WI38 (cell line): ENCODE results near the gene TMPRSS7.

ENCODE experiments used
- H3K4me3 ChIP-seq: 2 replicates; pipeline ENCODE4 v1.5.1; 2011; ENCODE audit warnings: low read depth, mild to moderate bottlenecking, control low read depth, low read length
- TF ChIP-seq, protein P1 (sequence below): IDR thresholded peaks from 2 replicates; pipeline ENCODE4 v1.5.1; 2012; ENCODE audit warnings: low read depth, mild to moderate bottlenecking, control low read depth, low read length

The TMPRSS7 gene

DNA sequence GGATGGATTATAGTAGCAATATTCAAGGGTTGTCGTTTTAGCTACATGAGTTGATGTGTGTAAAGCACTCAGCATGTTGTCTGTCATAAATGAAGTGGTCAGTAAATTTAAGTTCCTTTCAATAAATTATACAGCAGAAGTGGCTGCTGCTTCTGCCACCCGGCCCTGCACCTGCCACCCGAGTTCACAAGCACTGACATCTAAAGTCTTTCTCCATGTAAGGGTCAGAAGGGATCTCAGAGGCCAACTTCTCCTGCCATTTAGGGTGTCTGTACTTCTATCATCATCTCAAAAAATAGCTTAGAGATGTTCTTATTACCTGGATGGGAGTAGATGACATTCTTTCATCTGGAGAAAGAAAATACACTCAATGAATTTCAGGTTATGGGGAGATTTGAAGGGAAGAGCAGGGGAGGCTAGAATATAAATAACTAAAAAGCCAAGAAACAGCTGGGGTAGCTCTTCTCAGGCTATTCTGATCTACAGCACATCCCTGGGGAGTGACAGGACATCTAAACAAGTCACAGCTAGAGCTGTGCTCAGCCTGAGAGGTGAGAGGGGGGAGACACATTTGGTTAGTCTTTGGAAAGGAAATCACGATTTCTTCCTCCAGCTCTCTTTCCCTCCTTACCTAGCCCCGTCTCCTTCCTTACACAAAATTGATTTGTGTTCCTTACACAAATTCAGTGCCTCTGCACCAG, 90.5 kb downstream of the TMPRSS7 start:
- TF ChIP-seq, protein P1, sequence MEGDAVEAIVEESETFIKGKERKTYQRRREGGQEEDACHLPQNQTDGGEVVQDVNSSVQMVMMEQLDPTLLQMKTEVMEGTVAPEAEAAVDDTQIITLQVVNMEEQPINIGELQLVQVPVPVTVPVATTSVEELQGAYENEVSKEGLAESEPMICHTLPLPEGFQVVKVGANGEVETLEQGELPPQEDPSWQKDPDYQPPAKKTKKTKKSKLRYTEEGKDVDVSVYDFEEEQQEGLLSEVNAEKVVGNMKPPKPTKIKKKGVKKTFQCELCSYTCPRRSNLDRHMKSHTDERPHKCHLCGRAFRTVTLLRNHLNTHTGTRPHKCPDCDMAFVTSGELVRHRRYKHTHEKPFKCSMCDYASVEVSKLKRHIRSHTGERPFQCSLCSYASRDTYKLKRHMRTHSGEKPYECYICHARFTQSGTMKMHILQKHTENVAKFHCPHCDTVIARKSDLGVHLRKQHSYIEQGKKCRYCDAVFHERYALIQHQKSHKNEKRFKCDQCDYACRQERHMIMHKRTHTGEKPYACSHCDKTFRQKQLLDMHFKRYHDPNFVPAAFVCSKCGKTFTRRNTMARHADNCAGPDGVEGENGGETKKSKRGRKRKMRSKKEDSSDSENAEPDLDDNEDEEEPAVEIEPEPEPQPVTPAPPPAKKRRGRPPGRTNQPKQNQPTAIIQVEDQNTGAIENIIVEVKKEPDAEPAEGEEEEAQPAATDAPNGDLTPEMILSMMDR, result no peak

DNA sequence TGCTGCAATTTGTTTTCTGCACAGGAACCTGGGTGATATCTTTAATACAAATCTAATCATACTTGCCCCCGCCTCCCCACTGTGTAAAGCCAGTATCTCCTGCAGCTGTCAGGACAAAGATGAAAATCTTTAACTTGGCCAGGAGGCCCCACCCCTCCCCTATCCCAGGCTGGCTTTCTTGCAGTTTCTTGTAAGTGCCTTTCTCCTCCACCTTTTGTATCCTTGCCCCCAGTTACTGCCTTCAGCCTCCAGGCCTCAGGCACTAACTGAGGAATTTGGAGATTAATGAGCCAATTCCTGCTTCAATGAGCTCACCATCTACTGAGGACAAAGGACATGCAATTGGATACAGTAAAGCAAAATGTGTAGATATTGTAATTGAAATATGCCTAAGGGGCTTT, 92.0 kb downstream of the TMPRSS7 start:
- TF ChIP-seq, protein P1, result no peak
- no peak overlapping the region for H3K4me3 ChIP-seq

More for the DNA sequence above, 90.5 kb downstream of the TMPRSS7 start:
- H3K4me3 ChIP-seq, result no peak overlapping the region

DNA sequence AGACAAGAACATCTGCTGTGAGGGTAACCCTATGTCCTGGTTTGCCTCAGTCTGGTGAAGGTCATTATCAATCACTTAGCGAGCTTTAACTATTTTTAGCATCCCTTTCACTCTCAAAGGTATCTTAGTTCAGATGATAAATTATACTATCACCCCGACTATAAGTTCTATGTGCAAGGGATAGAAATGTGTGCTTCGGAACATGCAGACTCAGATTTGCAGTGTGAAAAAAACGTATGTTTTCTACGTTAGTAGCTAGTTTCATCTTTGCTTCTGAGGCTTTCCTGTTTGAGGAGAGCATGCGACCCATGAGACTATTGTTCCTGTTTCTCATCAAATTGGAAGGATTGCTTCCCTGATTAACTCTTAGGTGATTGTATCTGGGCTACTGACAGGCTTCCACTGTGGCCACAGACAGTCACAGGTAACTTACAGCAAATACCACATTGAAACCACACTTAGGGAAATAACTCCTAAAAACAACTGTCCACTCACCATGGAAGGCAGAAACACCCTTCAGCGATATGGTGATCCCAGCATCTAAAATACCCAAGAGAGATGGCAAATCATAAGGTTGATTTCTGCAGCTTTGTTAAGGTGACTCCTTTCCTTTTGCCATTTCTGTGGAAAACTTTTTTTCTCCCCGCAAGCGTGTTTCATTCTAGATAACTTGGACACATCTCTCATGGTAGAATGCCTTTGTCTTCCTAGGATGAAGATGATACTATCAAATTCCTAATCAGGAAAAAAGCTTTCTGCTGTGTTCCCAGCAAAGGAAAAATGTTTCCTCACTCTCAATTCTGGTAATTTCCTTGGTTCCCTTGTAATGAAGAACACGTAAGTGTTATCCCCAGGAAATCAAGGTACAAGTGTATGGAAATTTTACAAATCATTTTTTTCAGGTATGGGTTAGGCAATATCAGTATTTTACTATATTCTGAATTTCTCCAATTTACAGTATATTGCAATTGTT, 93.3 kb downstream of the TMPRSS7 start:
- H3K4me3 ChIP-seq, result no peak overlapping the region
- TF ChIP-seq, protein P1, result no peak

DNA sequence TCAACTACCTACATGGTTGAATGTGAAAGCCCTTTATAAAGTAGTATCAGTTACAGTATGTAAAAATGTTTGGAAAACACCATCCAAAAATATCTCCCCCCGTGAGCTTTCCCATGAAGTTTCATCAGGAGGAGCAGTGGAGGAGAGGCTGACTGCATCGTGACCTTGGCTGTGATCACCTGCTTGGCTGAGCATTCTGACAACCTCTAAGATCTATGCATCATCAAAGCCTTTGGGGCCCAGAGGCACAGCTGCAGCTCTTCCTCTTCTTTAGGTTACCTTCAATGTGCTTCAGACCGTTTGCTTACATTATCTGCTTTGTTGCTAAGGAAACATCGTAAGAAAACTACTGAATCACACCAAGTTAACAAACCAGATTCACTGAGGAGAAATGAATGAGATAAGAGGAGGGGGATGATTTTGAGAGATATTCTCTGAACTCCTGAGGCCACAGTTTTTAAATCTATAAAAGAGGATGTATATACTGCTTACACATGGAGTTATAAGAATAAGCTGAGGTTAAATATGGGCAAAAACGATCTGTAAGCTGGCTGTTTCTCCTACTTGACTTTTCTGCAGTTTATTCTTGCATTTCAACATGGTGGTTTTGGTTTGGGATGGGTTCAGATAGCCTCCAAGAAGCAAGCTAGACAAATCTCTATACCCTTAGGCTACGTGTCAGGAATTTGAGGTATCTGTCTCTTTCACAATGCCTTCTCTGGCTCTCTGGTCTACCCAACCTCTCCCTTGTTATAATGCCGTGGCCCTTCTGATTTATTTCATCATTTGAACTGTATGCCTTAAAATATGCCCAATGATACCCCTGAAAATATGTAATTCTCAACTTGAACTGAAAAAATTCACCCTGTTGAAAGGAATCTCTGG, 94.5 kb downstream of the TMPRSS7 start:
- H3K4me3 ChIP-seq, result no peak overlapping the region
- TF ChIP-seq, protein P1, result no peak

DNA sequence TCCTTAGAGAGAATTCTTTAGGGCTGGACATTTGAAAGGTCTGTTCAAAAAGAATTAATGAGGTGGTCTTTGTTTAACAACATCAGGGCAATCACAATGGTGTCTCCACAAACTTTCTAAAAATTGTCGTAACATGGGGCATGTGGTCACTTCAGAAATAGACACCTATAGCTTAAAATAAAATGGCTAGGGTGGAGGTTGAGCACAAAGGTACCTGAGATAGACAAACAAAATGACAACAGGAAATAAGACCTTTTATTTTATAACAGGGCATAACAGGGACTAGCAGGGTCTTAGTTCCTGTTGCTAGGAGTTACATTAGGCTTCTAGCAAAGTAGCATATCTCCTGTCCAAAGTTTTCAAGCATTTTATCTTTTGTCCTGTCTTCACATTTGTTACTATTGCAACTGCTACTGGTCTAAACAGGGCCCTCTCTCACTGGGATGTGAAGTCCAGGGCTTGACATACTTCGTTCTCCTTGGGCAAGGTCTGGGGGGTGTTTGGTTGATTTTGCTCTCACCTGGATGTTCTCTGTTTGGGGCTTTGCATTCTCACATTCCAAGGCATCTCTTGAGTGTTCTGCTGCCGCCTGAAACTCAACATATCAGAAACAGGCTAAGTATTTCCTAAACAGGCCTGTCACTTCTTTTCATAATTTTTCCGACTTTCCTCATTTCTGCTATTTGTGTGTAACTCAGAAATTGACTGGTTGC, 95.5 kb downstream of the TMPRSS7 start:
- no peak overlapping the region for H3K4me3 ChIP-seq
- TF ChIP-seq, protein P1, result no peak

DNA sequence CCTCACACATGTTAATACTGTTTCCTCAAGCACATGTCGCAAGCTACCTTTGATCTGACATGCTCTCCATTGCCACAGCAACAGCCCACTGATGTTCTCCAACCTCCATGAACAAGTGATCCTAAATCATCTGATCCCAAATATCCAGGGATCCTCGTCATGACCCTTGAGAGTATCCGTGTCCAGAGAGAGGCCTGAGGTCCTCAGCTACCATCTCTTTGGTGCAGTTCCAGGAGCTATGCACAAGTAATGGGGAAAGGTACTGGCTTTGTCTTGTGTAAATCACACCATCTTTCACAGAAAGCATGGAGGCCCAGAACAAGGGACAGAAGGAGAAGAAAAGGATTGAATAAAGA, 96.1 kb downstream of the TMPRSS7 start:
- TF ChIP-seq, protein P1, result no peak
- no peak overlapping the region for H3K4me3 ChIP-seq
